ENCODE measurements around the gene TEX2.

GRCh38 chr17:64131606-64132270 is 131.3 kb downstream of the TEX2 start:
- TF ChIP-seq, protein P1, sequence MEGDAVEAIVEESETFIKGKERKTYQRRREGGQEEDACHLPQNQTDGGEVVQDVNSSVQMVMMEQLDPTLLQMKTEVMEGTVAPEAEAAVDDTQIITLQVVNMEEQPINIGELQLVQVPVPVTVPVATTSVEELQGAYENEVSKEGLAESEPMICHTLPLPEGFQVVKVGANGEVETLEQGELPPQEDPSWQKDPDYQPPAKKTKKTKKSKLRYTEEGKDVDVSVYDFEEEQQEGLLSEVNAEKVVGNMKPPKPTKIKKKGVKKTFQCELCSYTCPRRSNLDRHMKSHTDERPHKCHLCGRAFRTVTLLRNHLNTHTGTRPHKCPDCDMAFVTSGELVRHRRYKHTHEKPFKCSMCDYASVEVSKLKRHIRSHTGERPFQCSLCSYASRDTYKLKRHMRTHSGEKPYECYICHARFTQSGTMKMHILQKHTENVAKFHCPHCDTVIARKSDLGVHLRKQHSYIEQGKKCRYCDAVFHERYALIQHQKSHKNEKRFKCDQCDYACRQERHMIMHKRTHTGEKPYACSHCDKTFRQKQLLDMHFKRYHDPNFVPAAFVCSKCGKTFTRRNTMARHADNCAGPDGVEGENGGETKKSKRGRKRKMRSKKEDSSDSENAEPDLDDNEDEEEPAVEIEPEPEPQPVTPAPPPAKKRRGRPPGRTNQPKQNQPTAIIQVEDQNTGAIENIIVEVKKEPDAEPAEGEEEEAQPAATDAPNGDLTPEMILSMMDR (IDR thresholded peaks at IDR 0.05): no peak
- no peak for TF ChIP-seq POLR2A (IDR thresholded peaks at IDR 0.05)

Data from sigmoid colon (tissue), 3 donors.